ENCODE data around the gene DLGAP4. TPM values are rescaled to one million over a fixed set of nuclear protein-coding genes. Genes with fewer than 3 reads are reported as not detected.
"Not testable (repeated sequence)": the region's sequence is repeated elsewhere in the genome, so short reads cannot be mapped to it uniquely, and the experiment has no call there.

The DLGAP4 gene
- total and polyA plus RNA-seq, 9 donors = 18.2 to 75.9 (median 53.1) TPM

DNA sequence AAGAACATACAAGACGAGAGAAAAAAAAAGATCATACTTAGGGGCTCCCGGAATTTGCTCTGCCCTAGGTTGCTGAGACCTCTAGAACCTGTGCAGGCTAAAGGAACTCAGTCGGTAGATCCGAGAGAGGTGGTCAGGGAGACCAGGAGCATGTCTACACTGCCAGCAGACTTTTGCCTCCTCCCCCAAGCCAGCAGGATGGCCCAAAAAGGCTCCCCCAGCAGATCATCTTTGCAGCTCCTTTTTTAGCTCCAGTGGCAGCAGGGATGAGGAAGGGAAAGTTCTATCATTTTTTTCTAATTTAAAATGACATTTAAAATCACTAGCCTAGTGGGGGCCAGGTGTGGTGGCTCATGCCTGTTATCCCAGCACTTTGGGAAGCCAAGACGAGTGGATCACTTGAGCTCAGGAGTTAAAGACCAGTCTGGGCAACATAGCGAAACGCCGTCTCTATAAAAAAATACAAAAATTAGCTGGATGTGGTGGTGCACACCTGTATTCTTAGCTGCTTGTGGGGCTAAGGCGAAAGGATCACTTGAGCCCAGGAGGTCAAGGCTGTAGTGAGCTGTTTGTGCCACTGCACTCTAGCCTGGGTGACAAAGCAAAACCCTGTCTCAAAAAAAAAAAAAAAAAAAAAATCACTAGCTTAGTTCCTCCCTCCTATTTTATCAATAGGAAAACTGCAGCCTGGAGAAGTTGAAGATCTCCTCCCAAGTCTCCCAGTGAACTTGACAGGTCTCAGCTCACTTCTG, 165.9 kb downstream of the DLGAP4 start:
- H3K27me3 ChIP-seq = no peaks in the 10 kb centered on the region
- H3K27ac ChIP-seq = peak overlapping the region in 1 of 2 donors; percentile 61
- no peak overlapping the region for H3K4me3 ChIP-seq
- intact Hi-C loops (cut with DNase I) = no loop called here
- DNase-seq = no peak
- TF ChIP-seq, protein P1, sequence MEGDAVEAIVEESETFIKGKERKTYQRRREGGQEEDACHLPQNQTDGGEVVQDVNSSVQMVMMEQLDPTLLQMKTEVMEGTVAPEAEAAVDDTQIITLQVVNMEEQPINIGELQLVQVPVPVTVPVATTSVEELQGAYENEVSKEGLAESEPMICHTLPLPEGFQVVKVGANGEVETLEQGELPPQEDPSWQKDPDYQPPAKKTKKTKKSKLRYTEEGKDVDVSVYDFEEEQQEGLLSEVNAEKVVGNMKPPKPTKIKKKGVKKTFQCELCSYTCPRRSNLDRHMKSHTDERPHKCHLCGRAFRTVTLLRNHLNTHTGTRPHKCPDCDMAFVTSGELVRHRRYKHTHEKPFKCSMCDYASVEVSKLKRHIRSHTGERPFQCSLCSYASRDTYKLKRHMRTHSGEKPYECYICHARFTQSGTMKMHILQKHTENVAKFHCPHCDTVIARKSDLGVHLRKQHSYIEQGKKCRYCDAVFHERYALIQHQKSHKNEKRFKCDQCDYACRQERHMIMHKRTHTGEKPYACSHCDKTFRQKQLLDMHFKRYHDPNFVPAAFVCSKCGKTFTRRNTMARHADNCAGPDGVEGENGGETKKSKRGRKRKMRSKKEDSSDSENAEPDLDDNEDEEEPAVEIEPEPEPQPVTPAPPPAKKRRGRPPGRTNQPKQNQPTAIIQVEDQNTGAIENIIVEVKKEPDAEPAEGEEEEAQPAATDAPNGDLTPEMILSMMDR (IDR thresholded peaks at IDR 0.05) = no peak
- TF ChIP-seq POLR2A (IDR thresholded peaks at IDR 0.05) = no peak
- TF ChIP-seq EP300 (IDR thresholded peaks at IDR 0.05) = no peak
- no peaks in the 10 kb centered on the region for H3K9me3 ChIP-seq
- H3K4me1 ChIP-seq (ENCODE audit: insufficient read depth) = peaks cover 36% of the 10 kb centered on the region
- 67 to 70% (median 68%) methylated on average over 9 of the region's 9 CpGs for WGBS, 3 donors
- H3K36me3 ChIP-seq = no peaks in the 10 kb centered on the region

DNA sequence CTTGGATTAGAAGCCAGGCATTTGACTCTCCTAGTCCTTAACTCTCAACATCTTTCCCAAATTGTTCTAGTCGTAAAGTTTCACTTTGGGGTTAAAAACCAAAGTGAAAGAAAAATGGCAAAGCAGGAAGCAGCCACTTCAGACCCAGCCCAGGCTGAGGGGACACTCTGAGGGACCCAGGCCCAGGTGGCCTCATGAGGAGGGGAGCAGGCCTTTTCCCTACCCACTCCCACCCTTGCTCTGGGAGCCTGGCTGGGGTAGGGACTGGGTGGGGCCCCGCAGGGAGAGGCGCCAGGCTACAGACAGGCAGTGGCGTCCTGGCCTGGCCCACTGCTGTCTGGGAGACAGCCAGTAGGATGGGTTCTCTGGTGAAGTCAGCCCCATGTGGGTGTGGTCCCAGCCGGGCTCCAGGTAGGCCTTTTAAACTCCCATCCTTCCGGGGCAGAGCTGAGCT, 166.5 kb downstream of the DLGAP4 start:
- TF ChIP-seq EP300 (IDR thresholded peaks at IDR 0.05) = no peak
- TF ChIP-seq POLR2A (IDR thresholded peaks at IDR 0.05) = no peak
- TF ChIP-seq, protein P1 (IDR thresholded peaks at IDR 0.05) = no peak
- Histone ChIP-seq H3K27me3 (no peaks in the 10 kb centered on the region), H3K4me3 (peak overlapping the region; percentile 30), H3K36me3 (no peaks in the 10 kb centered on the region), H3K27ac (peak overlapping the region; percentile 61 to 66), H3K4me1 (ENCODE audit: insufficient read depth) (peaks cover 30% of the 10 kb centered on the region), H3K9me3 (no peaks in the 10 kb centered on the region)
- intact Hi-C loops (cut with DNase I) = no loop called here
- DNase-seq = peak; percentile 45 to 62 (median 54)
- WGBS, 3 donors = 12 to 21% (median 19%) methylated on average over 5 to 6 of the region's 6 CpGs

DNA sequence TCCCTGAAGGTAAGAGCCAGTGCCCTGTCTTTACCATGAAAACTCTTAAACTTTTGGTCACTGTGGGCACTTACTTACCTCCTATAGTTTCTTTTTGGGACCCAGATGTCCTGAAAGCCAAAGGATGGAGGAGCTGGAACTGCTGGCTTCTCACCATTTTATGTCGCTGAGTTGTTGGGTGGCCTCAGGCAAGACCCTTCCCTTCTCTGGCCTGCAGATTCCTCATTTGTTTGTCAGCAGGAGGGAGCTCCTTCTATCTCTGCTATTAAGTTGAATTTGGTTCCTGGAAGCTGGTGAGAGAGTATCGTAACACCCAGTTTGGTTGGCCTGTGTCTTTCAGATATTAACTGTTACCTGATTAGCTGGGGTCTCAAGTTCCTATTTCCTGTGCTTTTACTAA, 167.0 kb downstream of the DLGAP4 start:
- Histone ChIP-seq H3K4me3 (no peak overlapping the region), H3K36me3 (no peaks in the 10 kb centered on the region), H3K4me1 (ENCODE audit: insufficient read depth) (peaks cover 27% of the 10 kb centered on the region), H3K9me3 (no peaks in the 10 kb centered on the region), H3K27ac (peak overlapping the region in 1 of 2 donors; percentile 61), H3K27me3 (no peaks in the 10 kb centered on the region)
- TF ChIP-seq, protein P1 (IDR thresholded peaks at IDR 0.05) = no peak
- TF ChIP-seq EP300 (IDR thresholded peaks at IDR 0.05) = no peak
- TF ChIP-seq POLR2A (IDR thresholded peaks at IDR 0.05) = no peak
- WGBS, 3 donors = 40 to 54% (median 54%) methylated on average over 2 of the region's 2 CpGs
- intact Hi-C loops (cut with DNase I) = no loop called here
- DNase-seq = no peak

DNA sequence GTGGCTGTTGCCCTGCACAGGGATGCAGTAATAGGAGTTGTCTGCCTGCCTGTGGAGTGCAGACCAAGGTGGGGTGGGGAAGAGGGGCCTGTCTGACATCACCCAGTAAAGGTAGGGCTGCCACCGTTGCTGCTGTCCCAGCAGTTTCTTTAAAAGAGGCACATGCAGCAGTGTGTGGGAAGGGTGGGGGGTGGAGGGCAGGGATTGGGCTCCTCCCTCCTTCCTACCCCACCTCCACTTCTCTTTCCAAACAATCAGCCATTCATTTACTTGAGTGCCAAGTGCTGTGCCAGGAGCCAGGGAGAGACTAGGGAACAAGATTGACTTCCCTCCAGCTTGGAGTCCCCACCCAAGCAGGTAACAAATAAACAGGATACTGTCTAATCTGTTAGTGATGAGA, 168.4 kb downstream of the DLGAP4 start:
- intact Hi-C loops (cut with DNase I) = no loop called here
- 11 to 13% (median 12%) methylated on average over 1 of the region's 1 CpG for WGBS, 3 donors
- no peak overlapping the region for H3K27ac ChIP-seq
- no peaks in the 10 kb centered on the region for H3K9me3 ChIP-seq
- H3K4me1 ChIP-seq (ENCODE audit: insufficient read depth) = peaks cover 25% of the 10 kb centered on the region
- H3K4me3 ChIP-seq = no peak overlapping the region
- DNase-seq = no peak
- TF ChIP-seq, protein P1 (IDR thresholded peaks at IDR 0.05) = no peak
- TF ChIP-seq EP300 (IDR thresholded peaks at IDR 0.05) (no peak), POLR2A (IDR thresholded peaks at IDR 0.05) (no peak)
- H3K27me3 ChIP-seq = no peaks in the 10 kb centered on the region
- no peaks in the 10 kb centered on the region for H3K36me3 ChIP-seq

DNA sequence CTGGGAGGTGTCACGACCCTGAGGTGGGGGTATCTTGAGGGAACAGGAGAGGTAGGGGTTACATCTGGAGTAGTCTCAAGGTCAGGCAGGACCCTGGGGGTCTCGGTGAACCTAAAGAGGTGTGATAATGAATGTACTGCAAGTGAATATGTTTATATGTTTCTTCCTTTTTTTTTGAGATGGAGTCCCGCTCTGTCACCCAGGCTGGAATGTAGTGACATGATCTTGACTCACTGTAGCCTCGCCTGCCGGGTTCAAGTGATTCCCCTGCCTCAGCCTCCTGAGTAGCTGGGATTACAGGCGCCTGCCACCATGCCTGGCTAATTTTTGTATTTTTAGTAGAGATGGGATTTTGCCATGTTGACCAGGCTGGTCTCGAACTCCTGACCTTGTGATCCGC, 168.9 kb downstream of the DLGAP4 start:
- H3K36me3 ChIP-seq; intact Hi-C loops (cut with DNase I); DNase-seq; H3K27ac ChIP-seq; H3K4me3 ChIP-seq; H3K9me3 ChIP-seq; H3K27me3 ChIP-seq: not testable (repeated sequence)
- H3K4me1 ChIP-seq (ENCODE audit: insufficient read depth) = peaks cover 25% of the 10 kb centered on the region
- 80 to 89% (median 81%) methylated on average over 8 of the region's 8 CpGs for WGBS, 3 donors

Measured in ovary (tissue), 9 donors.